ENCODE measurements around the gene OR5B12.
"Not testable (repeated sequence)": the region's sequence is repeated elsewhere in the genome, so short reads cannot be mapped to it uniquely, and the experiment has no call there.

The OR5B12 gene

GRCh38 chr11:58442136-58442535 lies at the start of gene OR5B12:
OR5B12 (minus strand) TSS chr11:58442236; CDS start chr11:58440151, 2,085 bp downstream.
- no peak for DNase-seq (ENCODE audit: low spot score)

DNA sequence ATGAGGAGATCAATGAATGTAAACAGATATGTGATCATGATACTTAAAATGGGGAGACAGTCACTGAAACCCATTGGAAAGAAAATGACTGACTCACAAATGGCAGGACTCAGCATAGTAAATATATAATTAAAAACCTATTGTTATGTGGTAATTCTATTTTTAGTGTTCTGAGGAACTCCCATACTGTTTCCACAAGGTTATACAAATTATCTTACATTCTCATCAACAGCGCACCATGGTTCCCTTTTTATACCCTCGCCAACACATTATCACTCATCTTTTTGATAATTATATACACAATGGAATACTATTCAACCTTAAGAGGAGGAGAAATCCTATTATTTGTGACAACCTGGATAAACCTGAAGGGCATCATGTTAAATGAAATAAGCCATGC lies 48.8 kb upstream of the OR5B12 start:
- DNase-seq (ENCODE audit: low spot score): no peak

DNA sequence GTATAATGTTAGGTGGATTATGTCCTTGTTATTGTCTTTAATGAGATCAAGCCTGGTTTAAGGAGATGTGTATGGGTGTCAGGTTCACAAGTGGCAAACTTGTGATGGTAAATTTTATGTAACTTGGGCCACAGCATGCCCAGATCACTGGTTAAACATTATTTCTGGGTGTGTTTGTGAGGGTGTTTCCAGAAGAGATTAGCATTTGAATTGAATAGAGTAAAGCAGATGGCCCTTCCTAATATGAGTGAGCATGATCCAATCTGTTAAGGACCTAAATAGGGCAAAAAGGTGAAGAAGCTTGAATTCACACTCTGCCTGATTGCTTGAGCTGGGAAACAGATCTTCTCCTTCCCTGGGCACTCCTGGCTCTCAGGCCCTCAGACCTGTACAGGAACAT lies 45.1 kb upstream of the OR5B12 start:
- DNase-seq (ENCODE audit: low spot score): no peak

DNA sequence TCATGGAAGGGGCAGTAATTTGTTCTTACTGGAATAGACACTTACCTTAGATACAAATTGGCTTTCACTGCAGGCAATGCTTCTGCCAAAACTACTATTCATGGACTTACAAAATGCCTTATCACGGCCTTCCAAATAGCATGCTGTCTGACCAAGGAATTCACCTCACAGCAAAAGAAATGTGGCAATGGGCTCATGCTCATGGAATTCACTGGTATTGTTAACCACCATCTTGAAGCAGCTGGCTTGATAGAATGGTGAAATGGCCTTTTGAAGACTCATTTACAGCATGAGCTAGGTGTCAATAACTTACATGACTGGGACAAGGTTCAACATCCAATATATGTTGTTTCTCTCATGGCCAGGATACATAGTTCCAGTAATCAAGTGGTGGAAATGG lies 43.9 kb upstream of the OR5B12 start:
- DNase-seq (ENCODE audit: low spot score): no peak

- DNase-seq (ENCODE audit: low spot score): no peak
These were observed 29.9 kb upstream of the OR5B12 start for GRCh38 chr11:58471892-58472291.

DNA sequence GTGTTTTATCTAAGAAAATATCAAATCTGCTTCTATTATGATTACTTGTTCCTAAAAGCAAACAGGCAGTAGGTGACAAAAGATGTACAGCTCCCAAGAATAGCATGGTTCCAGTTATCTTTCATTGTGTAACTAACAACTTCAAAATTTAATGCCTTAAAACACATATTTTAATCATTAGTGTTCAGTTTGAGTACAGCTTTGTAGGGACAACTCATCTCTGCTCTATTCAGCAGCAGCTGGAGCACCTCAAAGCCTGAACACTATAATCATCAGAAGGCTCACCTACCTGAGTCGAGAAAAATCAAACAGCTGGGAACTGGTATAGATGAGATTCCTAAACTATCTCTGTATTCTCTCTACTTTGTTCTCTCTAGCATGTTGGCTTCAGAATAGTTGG lies 24.3 kb upstream of the OR5B12 start:
- no peak for DNase-seq (ENCODE audit: low spot score)

- DNase-seq (ENCODE audit: low spot score): no peak
These were observed 23.7 kb upstream of the OR5B12 start for GRCh38 chr11:58465690-58466089.

DNA sequence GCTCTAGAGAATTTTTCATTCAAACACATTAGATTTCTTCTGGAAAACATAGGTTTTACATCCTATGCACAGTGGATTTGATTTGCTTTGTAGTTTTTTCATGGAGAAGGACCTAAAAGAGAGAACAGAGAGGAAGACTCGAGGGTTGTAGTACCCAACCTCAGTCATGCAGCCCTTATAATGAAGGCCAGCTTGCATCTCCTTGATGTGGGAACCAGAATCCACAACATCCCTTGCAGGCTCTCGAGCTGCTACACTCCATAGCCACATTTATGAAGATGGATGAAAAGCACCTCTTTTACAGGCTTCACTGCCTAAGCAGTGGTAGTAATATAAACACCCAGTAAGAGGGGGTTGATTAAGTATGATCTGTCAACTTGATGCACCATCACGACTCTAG lies 9.5 kb upstream of the OR5B12 start:
- no peak for DNase-seq (ENCODE audit: low spot score)

DNA sequence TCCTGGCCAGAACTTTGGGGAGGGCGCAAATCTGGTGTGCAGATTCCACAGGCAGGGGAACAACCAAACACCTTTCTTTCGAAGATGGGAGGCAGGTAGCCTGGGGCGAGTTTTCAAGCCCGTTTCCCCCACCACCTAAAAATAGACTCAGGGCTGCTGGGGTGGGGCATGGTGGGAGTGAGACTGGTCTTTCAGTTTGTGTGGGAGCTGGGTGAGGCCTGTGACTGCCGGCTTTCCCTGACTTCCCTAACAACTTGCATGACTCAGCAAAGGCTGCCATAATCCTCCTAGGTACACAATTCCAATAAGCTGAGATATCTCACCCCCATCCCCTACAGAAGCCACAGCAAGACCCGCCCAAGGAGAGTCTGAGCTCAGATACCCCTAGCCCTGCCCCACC lies 4.3 kb upstream of the OR5B12 start:
- DNase-seq (ENCODE audit: low spot score): no peak

GRCh38 chr11:58444300-58444699 lies 2.3 kb upstream of the OR5B12 start:
- no peak for DNase-seq (ENCODE audit: low spot score)

DNA sequence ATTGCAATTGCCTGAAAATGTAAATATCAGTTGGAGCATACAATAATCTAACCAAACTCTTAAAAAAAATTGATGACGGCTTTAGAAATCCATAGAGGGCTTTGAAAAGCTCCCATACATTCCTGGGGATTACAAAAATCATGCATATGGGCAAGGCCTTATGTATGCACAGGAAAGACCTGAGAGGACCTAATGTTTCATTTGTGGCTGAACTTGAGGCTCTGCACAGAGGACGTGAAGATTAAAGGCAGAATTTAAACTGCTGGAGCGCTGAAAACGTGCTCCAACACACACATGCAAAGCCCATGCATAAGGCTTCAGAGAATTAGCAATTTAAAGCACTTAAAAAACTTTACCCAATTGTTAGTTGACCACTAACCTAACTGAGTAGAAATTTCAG lies 3.5 kb downstream of the OR5B12 start:
- DNase-seq (ENCODE audit: low spot score): no peak

GRCh38 chr11:58434217-58434616 lies 7.8 kb downstream of the OR5B12 start:
- DNase-seq (ENCODE audit: low spot score): no peak

- no peak for DNase-seq (ENCODE audit: low spot score)
These were observed 8.3 kb downstream of the OR5B12 start for GRCh38 chr11:58433638-58434203.

DNA sequence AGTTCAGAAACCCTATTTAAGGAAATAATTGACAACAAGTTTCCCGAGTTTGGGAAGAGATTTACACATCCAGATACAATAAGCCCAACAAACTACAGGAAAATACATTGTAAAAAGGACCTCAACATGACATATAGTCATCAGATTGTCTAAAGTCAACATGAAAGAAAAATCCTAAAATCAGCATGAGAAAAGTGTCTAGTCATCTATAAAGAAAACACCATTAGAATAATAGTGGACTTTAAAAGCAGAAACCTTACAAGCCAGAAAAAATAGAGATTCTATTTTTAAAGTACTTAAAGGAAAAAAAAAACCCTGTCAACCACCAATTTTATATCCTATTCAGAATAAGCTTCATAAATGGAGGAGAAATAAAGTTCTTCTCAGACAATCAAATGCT lies 12.8 kb downstream of the OR5B12 start:
- no peak for DNase-seq (ENCODE audit: low spot score)

GRCh38 chr11:58428021-58428420 lies 14.0 kb downstream of the OR5B12 start, which contains the start of gene OR5B2:
OR5B2 (minus strand) TSS chr11:58428121; CDS start chr11:58423261, 4,860 bp downstream.
- DNase-seq (ENCODE audit: low spot score): no peak

DNA sequence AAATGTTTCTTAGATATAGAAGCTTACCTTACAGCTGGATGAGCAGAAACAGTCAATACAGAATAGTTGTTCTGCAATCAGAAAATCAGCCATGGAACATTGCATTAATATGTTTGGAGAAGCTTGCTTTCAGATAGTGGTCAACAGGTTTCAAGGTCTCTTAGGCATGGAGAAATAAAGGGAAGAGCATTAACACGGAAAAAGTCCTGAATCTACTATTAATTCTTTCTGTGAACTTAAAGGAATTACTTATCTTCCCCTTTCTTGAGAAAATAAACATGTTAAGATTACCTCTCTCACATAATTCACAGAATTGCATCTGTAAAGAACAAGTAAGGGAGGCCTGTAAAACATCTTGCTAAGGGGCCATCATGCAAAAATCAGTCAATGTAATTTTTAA lies 35.3 kb downstream of the OR5B12 start, which contains the start of gene OR5B3:
Gene OR5B3, minus strand, starts transcription at position 101 of the 400 bp plus-strand sequence. CDS start 3,465 bp downstream, outside the sequence.
- no peak for DNase-seq (ENCODE audit: low spot score)

- DNase-seq (ENCODE audit: low spot score): not testable (repeated sequence)
These were observed 42.4 kb downstream of the OR5B12 start for GRCh38 chr11:58399622-58400021.

DNA sequence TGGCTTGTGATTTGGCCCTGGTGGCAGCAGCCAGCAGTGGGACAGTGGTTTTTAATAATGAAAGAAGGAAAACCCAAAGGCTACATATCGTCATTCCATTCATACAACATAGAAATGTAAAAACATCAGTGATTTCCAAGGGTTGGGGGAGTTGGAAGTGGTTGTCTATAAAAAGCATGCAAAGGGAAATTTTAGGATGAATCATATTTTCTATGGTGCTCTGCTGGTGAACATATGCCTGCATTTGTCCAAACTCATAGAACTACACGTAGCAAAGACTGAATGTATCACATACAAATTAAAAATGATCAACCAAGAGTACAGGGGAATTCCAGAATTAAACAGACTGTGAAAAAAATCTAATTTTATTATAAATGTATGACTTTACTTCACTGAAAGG lies 46.5 kb downstream of the OR5B12 start:
- DNase-seq (ENCODE audit: low spot score): no peak

GRCh38 chr11:58394195-58394594 lies 47.8 kb downstream of the OR5B12 start:
- no peak for DNase-seq (ENCODE audit: low spot score)

DNA sequence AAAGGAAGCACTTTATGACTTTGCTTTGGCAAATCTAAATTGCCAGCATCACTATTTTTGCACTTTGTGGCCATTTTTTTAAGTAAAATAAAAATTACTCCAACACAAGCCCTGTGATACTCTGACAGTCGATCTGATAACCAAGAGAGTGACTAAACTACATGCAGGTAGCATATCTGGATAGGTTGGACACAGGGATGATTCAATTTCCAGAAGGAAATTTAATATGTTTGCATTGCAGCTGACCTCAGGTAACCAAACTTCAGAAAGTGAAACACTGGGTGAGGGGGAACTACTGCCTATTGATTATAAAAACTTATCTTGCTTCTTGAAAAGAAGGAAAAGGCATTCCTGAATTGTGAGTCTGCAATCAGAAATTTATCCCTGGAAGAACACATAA lies 49.3 kb downstream of the OR5B12 start:
- no peak for DNase-seq (ENCODE audit: low spot score)

DNA sequence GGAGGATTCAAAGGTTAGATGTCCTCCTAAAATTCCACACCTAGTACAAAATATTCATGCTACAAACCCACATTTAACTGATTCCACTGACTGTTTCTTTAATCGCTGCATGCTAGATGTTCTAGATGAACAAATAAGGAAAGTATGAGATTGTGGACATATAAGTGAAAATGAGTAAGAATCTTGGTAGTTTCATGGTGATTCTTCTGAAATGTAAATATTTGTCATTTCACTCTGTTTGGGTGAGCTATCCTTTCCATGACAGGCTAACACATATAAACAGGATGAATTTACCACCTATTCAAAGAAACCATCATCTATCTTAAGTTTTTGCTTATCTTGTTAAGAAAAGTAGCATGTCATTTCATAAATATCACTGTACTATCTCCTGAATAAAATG lies 50.2 kb downstream of the OR5B12 start:
- DNase-seq (ENCODE audit: low spot score): no peak

DNA sequence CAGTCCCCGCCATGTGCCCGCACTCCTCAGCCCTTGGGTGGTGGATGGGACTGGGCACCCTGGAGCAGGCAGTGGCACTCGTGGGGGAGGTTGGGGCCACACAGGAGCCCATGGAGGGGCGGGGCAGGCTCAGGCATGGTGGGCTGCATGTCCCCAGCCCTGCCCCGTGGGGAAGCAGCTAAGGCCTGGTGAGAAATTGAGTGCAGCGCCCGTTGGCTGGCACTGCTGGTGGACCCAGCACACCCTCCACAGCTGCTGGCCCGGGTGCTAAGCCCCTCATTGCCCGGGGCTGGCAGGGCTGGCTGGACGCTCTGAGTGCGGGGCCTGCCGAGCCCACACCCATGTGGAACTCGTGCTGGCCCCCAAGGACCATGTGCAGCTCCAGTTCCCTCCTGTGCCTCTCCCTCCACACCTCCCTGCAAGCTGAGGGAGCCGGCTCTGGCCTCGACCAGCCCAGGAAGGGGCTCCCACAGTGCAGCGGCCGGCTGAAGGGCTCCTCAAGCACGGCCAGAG lies 51.4 kb downstream of the OR5B12 start:
- no peak for DNase-seq (ENCODE audit: low spot score)

Measured in D341Med (cell line).